ENCODE measurements around the gene ABCC2.

Gene ABCC2

GRCh38 chr10:99750641-99751040, 31.8 kb upstream of the ABCC2 start:
- H3K79me2 ChIP-seq (ENCODE audit: insufficient read depth, low read length) = peaks cover 4% of the 10 kb centered on the region; the same call in 1 of the 2 replicates
- peaks cover 77% of the 10 kb centered on the region for H3K36me3 ChIP-seq (ENCODE audit: insufficient read depth, low read length)
- TF ChIP-seq EZH2phosphoT487 (IDR thresholded peaks at IDR 0.05; ENCODE audit: borderline replicate concordance) (no peak), CTCF (conservative IDR thresholded peaks at IDR 0.05; ENCODE audit: low read length) (no peak)
- H3K4me3 ChIP-seq (ENCODE audit: low read length, poor library complexity, severe bottlenecking) = no peak overlapping the region
- no peaks in the 10 kb centered on the region for H3K9me2 ChIP-seq (replicated peaks; ENCODE audit: low read depth, low read length)
- H3K4me2 ChIP-seq (ENCODE audit: low read depth, low read length, poor library complexity, severe bottlenecking) = no peak overlapping the region
- H2AFZ ChIP-seq (ENCODE audit: low read length) = no peak overlapping the region
- H3K4me1 ChIP-seq (ENCODE audit: insufficient read depth, low read length, poor library complexity, severe bottlenecking) = peaks cover 4% of the 10 kb centered on the region
- H3K9ac ChIP-seq (ENCODE audit: low read depth, low read length, poor library complexity, severe bottlenecking) = no peak overlapping the region
- H4K20me1 ChIP-seq (ENCODE audit: insufficient read depth, low read length, poor library complexity, severe bottlenecking) = no peaks in the 10 kb centered on the region
- H3F3A ChIP-seq (ENCODE audit: low read depth) = no peaks in the 10 kb centered on the region
- no peaks in the 10 kb centered on the region for H3K9me3 ChIP-seq (ENCODE audit: insufficient read depth, low read depth, low read length)
- H3K27me3 ChIP-seq (ENCODE audit: insufficient read depth, low read length, poor library complexity, severe bottlenecking) = no peaks in the 10 kb centered on the region

GRCh38 chr10:99754670-99755069, 27.8 kb upstream of the ABCC2 start:
- H3K27me3 ChIP-seq (ENCODE audit: insufficient read depth, low read length, poor library complexity, severe bottlenecking) = no peaks in the 10 kb centered on the region
- H3K4me3 ChIP-seq (ENCODE audit: low read length, poor library complexity, severe bottlenecking) = no peak overlapping the region
- H4K20me1 ChIP-seq (ENCODE audit: insufficient read depth, low read length, poor library complexity, severe bottlenecking) = no peaks in the 10 kb centered on the region
- H3K9me3 ChIP-seq (ENCODE audit: insufficient read depth, low read depth, low read length) = no peaks in the 10 kb centered on the region
- no peak overlapping the region for H2AFZ ChIP-seq (ENCODE audit: low read length)
- H3K9me2 ChIP-seq (replicated peaks; ENCODE audit: low read depth, low read length) = no peaks in the 10 kb centered on the region
- H3K4me2 ChIP-seq (ENCODE audit: low read depth, low read length, poor library complexity, severe bottlenecking) = no peak overlapping the region
- H3K36me3 ChIP-seq (ENCODE audit: insufficient read depth, low read length) = peaks cover 63% of the 10 kb centered on the region
- no peak for TF ChIP-seq EZH2phosphoT487 (IDR thresholded peaks at IDR 0.05; ENCODE audit: borderline replicate concordance)
- no peak for TF ChIP-seq CTCF (conservative IDR thresholded peaks at IDR 0.05; ENCODE audit: low read length)
- H3F3A ChIP-seq (ENCODE audit: low read depth) = no peaks in the 10 kb centered on the region
- no peaks in the 10 kb centered on the region for H3K4me1 ChIP-seq (ENCODE audit: insufficient read depth, low read length, poor library complexity, severe bottlenecking)
- no peaks in the 10 kb centered on the region for H3K79me2 ChIP-seq (ENCODE audit: insufficient read depth, low read length)
- H3K9ac ChIP-seq (ENCODE audit: low read depth, low read length, poor library complexity, severe bottlenecking) = no peak overlapping the region

- no peaks in the 10 kb centered on the region for H3F3A ChIP-seq (ENCODE audit: low read depth)
- H2AFZ ChIP-seq (ENCODE audit: low read length) = no peak overlapping the region
- H3K9me2 ChIP-seq (replicated peaks; ENCODE audit: low read depth, low read length) = no peaks in the 10 kb centered on the region
- H3K9ac ChIP-seq (ENCODE audit: low read depth, low read length, poor library complexity, severe bottlenecking) = no peak overlapping the region
- no peaks in the 10 kb centered on the region for H3K9me3 ChIP-seq (ENCODE audit: insufficient read depth, low read depth, low read length)
- H3K27me3 ChIP-seq (ENCODE audit: insufficient read depth, low read length, poor library complexity, severe bottlenecking) = no peaks in the 10 kb centered on the region
- no peaks in the 10 kb centered on the region for H3K79me2 ChIP-seq (ENCODE audit: insufficient read depth, low read length)
- H3K4me3 ChIP-seq (ENCODE audit: low read length, poor library complexity, severe bottlenecking) = no peak overlapping the region
- no peak overlapping the region for H3K4me2 ChIP-seq (ENCODE audit: low read depth, low read length, poor library complexity, severe bottlenecking)
- no peaks in the 10 kb centered on the region for H4K20me1 ChIP-seq (ENCODE audit: insufficient read depth, low read length, poor library complexity, severe bottlenecking)
- H3K4me1 ChIP-seq (ENCODE audit: insufficient read depth, low read length, poor library complexity, severe bottlenecking) = no peaks in the 10 kb centered on the region
- TF ChIP-seq CTCF (conservative IDR thresholded peaks at IDR 0.05; ENCODE audit: low read length) = no peak
- no peak for TF ChIP-seq EZH2phosphoT487 (IDR thresholded peaks at IDR 0.05; ENCODE audit: borderline replicate concordance)
- H3K36me3 ChIP-seq (ENCODE audit: insufficient read depth, low read length) = peaks cover 59% of the 10 kb centered on the region
These were observed 26.3 kb upstream of the ABCC2 start for GRCh38 chr10:99756159-99756558.

All from Loucy (cell line).